ENCODE results near the gene TC2N. TPM values are rescaled to one million over a fixed set of nuclear protein-coding genes. Genes with fewer than 3 reads are reported as not detected.

The TC2N gene
- total and polyA plus RNA-seq, 9 of the 15 experiments (the other 6 are each of a cell fraction or from before 2014, with no cell fraction given) = 2.0 to 12.5 (median 7.3) TPM

DNA sequence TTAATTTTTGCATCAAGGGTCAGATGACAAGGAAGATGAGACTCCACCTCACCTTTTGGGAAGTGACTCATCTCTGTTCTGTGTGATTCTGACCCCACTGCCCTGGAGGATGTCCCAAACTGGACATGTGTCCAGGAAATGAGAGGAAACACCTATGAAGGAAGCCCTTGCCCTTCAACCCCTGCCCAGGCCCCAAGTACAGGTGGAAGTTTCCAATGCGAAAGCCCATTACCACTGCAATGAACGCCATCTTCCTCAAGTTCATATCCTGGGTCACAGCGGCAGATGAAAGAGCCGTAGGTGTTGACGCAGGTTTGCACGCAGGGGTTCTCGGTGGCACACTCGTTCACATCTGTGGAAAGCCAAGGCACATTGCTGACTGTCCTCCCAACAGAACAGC lies 19.6 kb upstream of the TC2N start (continued):
- TF ChIP-seq, protein P1, sequence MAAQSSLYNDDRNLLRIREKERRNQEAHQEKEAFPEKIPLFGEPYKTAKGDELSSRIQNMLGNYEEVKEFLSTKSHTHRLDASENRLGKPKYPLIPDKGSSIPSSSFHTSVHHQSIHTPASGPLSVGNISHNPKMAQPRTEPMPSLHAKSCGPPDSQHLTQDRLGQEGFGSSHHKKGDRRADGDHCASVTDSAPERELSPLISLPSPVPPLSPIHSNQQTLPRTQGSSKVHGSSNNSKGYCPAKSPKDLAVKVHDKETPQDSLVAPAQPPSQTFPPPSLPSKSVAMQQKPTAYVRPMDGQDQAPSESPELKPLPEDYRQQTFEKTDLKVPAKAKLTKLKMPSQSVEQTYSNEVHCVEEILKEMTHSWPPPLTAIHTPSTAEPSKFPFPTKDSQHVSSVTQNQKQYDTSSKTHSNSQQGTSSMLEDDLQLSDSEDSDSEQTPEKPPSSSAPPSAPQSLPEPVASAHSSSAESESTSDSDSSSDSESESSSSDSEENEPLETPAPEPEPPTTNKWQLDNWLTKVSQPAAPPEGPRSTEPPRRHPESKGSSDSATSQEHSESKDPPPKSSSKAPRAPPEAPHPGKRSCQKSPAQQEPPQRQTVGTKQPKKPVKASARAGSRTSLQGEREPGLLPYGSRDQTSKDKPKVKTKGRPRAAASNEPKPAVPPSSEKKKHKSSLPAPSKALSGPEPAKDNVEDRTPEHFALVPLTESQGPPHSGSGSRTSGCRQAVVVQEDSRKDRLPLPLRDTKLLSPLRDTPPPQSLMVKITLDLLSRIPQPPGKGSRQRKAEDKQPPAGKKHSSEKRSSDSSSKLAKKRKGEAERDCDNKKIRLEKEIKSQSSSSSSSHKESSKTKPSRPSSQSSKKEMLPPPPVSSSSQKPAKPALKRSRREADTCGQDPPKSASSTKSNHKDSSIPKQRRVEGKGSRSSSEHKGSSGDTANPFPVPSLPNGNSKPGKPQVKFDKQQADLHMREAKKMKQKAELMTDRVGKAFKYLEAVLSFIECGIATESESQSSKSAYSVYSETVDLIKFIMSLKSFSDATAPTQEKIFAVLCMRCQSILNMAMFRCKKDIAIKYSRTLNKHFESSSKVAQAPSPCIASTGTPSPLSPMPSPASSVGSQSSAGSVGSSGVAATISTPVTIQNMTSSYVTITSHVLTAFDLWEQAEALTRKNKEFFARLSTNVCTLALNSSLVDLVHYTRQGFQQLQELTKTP (IDR thresholded peaks at IDR 0.05; ENCODE audit: low read depth in 1 of 2, partially characterized antibody in 2 of 2) = no peak
- TF ChIP-seq KDM5B (IDR thresholded peaks at IDR 0.05; ENCODE audit: insufficient replicate concordance, low read depth, low read length) (no peak), SETDB1 (IDR thresholded peaks at IDR 0.05; ENCODE audit: low read length) (no peak), RBFOX2 (IDR thresholded peaks at IDR 0.05; ENCODE audit: low read depth, low read length) (no peak), TEAD4 (IDR thresholded peaks at IDR 0.05; ENCODE audit: low read length) (no peak), TEAD4 (CRISPR knock-in tag; IDR thresholded peaks at IDR 0.05; ENCODE audit: borderline replicate concordance) (no peak)
- TF ChIP-seq, protein P2, sequence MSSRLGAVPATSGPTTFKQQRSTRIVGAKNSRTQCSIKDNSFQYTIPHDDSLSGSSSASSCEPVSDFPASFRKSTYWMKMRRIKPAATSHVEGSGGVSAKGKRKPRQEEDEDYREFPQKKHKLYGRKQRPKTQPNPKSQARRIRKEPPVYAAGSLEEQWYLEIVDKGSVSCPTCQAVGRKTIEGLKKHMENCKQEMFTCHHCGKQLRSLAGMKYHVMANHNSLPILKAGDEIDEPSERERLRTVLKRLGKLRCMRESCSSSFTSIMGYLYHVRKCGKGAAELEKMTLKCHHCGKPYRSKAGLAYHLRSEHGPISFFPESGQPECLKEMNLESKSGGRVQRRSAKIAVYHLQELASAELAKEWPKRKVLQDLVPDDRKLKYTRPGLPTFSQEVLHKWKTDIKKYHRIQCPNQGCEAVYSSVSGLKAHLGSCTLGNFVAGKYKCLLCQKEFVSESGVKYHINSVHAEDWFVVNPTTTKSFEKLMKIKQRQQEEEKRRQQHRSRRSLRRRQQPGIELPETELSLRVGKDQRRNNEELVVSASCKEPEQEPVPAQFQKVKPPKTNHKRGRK (tag; IDR thresholded peaks at IDR 0.05) = no peak
